ENCODE results near the gene SLC6A1.

Gene SLC6A1

GRCh38 chr3:10970306-10970960 lies 22.1 kb upstream of the SLC6A1 start:
- no peak for DNase-seq (ENCODE audit: low spot score)

- DNase-seq (ENCODE audit: low spot score), result no peak
Observed at GRCh38 chr3:10972072-10972782, 20.3 kb upstream of the SLC6A1 start.

- no peak for DNase-seq (ENCODE audit: low spot score)
Observed at GRCh38 chr3:10973046-10973595, 19.4 kb upstream of the SLC6A1 start.

- DNase-seq (ENCODE audit: low spot score), result no peak
Observed at GRCh38 chr3:10974131-10974530, 18.4 kb upstream of the SLC6A1 start.

GRCh38 chr3:10974746-10975375 lies 17.7 kb upstream of the SLC6A1 start:
- no peak for DNase-seq (ENCODE audit: low spot score)

- DNase-seq (ENCODE audit: low spot score), result no peak
Observed at GRCh38 chr3:10975695-10976234, 16.8 kb upstream of the SLC6A1 start.

GRCh38 chr3:10976770-10977169 lies 15.8 kb upstream of the SLC6A1 start:
- no peak for DNase-seq (ENCODE audit: low spot score)

- DNase-seq (ENCODE audit: low spot score), result no peak
Observed at GRCh38 chr3:10977892-10978510, 14.5 kb upstream of the SLC6A1 start.

- DNase-seq (ENCODE audit: low spot score), result no peak
Observed at GRCh38 chr3:10978956-10979355, 13.6 kb upstream of the SLC6A1 start.

- DNase-seq (ENCODE audit: low spot score), result no peak
Observed at GRCh38 chr3:10980312-10980711, 12.2 kb upstream of the SLC6A1 start.

GRCh38 chr3:10981031-10981430 lies 11.5 kb upstream of the SLC6A1 start:
- DNase-seq (ENCODE audit: low spot score), result no peak

GRCh38 chr3:10981961-10982360 lies 10.6 kb upstream of the SLC6A1 start:
- DNase-seq (ENCODE audit: low spot score), result no peak

- no peak for DNase-seq (ENCODE audit: low spot score)
Observed at GRCh38 chr3:10982782-10983181, 9.8 kb upstream of the SLC6A1 start.

- no peak for DNase-seq (ENCODE audit: low spot score)
Observed at GRCh38 chr3:10983219-10983916, 9.2 kb upstream of the SLC6A1 start.

- no peak for DNase-seq (ENCODE audit: low spot score)
Observed at GRCh38 chr3:10984371-10984896, 8.1 kb upstream of the SLC6A1 start.

- no peak for DNase-seq (ENCODE audit: low spot score)
Observed at GRCh38 chr3:10985181-10985580, 7.4 kb upstream of the SLC6A1 start.

- no peak for DNase-seq (ENCODE audit: low spot score)
Observed at GRCh38 chr3:10986592-10986991, 6.0 kb upstream of the SLC6A1 start.

- no peak for DNase-seq (ENCODE audit: low spot score)
Observed at GRCh38 chr3:10988001-10988665, 4.4 kb upstream of the SLC6A1 start.

- no peak for DNase-seq (ENCODE audit: low spot score)
Observed at GRCh38 chr3:10988991-10989484, 3.5 kb upstream of the SLC6A1 start.

- DNase-seq (ENCODE audit: low spot score), result no peak
Observed at GRCh38 chr3:10992943-10993728, 588 bp downstream of the SLC6A1 start.

Measured in ecto neural progenitor cell (in vitro differentiated cells).